Measurements from ENCODE around the gene NPAS3. TPM values are rescaled to one million over a fixed set of nuclear protein-coding genes. Genes with fewer than 3 reads are reported as not detected.

NPAS3 gene
- total and polyA plus RNA-seq, 2 of the 8 experiments (the other 6 are each of a cell fraction or from before 2014, with no cell fraction given), result 0.11 to 0.60 TPM

GRCh38 chr14:33529787-33530757 is 591.4 kb downstream of the NPAS3 start (continued):
- TF ChIP-seq NANOG (IDR thresholded peaks at IDR 0.05; ENCODE audit: insufficient read depth, low read depth, low read length, poor library complexity, severe bottlenecking), result no peak
- TF ChIP-seq SP1 (IDR thresholded peaks at IDR 0.05; ENCODE audit: low read depth, low read length), result no peak
- TF ChIP-seq EGR1 (IDR thresholded peaks at IDR 0.05; ENCODE audit: borderline replicate concordance, low read depth, low read length), result no peak

Data from H1 (cell line).